Sigmoid colon (tissue), 4 donors: Measurements from ENCODE around the gene MDH1B.

Experiments
- POLR2AphosphoS5 ChIP-seq, 4 donors: sonication (generic); formaldehyde crosslinking; IDR thresholded peaks; one replicate each; pipeline ENCODE4 v1.6.1; 2017; ENCODE audit warnings: antibody characterized with exemption in 4 of 4
- TF ChIP-seq, protein P1 (sequence below), 4 experiments: fragments of 450-650 bp in 3 of 4; fragments of 200-600 bp in 1 of 4; IDR thresholded peaks; one replicate each; pipeline ENCODE4 v1.5.1; 2016 to 2019; ENCODE audit warnings: antibody characterized with exemption in 4 of 4, mild to moderate bottlenecking in 3 of 4, moderate library complexity in 2 of 4

DNA sequence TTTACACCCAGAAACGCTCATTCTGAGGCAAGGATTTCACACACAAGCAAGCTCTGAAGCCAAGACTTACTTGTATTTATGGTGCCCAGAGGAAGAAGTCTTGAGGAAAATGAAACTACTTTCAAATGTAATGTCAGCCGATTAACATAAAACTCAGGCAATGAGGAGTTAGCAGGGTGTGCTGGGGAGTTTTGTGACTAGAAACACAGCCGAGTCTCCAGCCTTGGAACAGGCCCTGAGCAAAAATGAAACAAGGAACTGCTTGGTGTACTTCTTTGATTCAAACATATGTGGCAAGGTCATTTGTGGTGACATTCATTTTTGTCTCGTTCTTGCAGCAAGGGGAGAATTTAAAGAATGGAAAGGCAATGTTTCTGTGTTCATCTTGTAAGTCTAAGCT is 51.4 kb downstream of the MDH1B start:
- no peak for TF ChIP-seq POLR2AphosphoS5 (IDR thresholded peaks at IDR 0.05)
- TF ChIP-seq, protein P1, sequence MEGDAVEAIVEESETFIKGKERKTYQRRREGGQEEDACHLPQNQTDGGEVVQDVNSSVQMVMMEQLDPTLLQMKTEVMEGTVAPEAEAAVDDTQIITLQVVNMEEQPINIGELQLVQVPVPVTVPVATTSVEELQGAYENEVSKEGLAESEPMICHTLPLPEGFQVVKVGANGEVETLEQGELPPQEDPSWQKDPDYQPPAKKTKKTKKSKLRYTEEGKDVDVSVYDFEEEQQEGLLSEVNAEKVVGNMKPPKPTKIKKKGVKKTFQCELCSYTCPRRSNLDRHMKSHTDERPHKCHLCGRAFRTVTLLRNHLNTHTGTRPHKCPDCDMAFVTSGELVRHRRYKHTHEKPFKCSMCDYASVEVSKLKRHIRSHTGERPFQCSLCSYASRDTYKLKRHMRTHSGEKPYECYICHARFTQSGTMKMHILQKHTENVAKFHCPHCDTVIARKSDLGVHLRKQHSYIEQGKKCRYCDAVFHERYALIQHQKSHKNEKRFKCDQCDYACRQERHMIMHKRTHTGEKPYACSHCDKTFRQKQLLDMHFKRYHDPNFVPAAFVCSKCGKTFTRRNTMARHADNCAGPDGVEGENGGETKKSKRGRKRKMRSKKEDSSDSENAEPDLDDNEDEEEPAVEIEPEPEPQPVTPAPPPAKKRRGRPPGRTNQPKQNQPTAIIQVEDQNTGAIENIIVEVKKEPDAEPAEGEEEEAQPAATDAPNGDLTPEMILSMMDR (IDR thresholded peaks at IDR 0.05) = no peak
